GM19324 (cell line): ENCODE measurements around the gene FXYD2.
"Not testable (repeated sequence)": the region's sequence is repeated elsewhere in the genome, so short reads cannot be mapped to it uniquely, and the experiment has no call there.

Source experiments
- ATAC-seq: cut with Tn5 transposase; IDR thresholded peaks from one replicate; pipeline ENCODE4 v1.9.1; 2021; ENCODE audit warnings: mild to moderate bottlenecking, moderate library complexity; ENCODE audit not compliant: unreplicated experiment, low FRiP score

FXYD2 gene

DNA sequence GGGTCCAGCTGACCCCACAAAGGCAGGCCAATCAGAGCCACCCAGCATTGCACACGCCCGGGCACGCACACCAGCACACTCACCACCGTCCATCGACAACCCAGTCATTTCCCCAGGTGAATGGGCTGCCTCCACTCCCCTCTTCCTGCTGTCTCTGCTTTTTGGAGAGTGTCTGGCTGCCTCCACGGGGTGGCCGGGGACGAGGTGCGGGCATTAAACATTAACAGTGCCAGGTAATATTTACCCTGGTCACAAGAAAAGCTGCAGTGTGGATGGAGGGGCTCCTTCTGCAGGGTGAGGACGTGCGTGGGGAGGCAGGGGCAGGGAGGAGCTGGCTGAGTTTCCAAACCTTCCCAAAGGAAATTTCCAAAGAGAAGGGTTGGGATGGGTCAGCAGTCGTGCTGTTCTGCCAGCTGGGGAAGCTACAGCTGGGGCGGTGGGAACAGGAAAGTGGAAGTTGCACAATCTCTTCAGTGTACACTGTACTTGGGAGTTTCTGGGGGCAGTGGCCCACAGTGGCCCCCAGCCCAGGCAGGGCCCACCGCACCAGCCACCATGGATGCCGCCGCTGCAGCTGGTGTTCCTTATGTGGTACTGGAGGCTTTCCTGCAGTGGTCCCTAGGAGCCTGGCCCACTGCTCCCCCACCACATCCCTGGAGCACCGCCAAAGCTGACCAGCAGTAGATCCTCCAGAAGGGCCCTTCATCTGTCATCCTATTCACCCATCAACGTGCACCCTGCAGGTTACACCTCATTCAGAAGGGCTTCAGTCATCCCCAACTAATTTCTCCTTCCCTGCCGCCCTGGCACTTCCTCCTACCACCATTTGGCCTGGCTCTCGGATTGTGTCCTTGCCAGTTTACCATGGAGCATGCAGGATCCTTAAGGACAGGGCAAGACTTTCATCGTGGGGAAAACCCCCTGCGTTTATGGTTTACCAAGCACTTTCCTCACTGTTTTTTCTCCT is at the start of gene FXYD2:
Gene FXYD2 (minus strand): TSS at position 174 of the 967 bp plus-strand sequence. CDS start 66 bp downstream, at position 108.
- no peak for ATAC-seq

DNA sequence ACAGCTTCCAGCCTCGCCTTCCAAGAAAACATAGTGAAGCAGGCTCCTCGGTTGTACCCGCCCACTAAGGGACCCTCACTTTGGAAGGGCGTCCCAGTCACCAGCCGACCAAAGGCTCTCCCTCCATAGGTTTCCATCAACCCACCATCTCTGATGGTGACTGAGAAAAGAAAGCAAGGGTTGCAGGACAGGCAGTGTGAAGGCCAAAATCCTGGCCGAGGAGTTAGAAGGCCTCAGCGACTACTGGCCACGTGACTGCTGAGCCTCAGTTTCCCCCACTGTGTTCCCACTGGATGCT is 49.2 kb upstream of the FXYD2 start:
- no peak for ATAC-seq

DNA sequence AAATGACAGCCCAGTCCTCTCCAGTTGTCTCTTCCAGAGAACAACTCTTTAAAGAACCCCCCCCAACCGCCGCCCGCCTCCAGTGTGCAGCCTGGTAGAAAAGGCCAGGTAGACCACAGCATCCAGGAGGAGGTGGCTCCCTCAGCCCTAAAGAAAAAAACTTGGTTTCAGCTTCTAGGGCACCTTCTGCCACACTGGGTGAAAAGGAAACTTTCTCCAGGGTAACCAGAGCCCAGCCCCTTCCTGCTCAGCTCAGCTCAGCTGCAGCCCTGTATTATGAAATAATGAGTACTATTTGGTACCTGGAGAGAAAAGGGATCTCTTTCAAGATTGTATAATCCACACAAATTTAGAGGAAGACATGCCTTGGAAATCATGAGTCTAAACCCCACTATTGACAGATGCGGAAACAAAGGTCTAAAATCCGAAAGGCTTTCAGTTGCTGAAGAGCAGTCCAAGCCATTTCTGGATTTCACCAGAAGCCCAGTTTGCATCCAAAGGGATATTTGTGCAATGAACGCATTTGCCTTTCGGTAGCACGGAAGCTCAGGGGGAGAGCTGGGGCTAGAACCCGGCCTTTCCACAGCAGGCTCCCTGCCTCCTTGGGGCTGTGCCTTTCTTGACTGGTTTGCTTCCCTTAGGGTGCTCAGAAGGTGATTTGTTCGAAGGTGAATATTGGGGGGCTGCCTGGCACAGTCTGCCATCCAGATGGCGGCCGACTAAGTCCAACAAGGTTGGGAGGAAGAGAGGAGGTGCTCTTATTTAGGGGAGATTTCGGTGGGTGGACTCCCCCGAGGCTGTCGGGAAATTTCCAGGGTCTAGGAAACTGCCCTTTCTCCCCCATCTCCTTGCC is 48.7 kb upstream of the FXYD2 start:
- ATAC-seq = no peak

DNA sequence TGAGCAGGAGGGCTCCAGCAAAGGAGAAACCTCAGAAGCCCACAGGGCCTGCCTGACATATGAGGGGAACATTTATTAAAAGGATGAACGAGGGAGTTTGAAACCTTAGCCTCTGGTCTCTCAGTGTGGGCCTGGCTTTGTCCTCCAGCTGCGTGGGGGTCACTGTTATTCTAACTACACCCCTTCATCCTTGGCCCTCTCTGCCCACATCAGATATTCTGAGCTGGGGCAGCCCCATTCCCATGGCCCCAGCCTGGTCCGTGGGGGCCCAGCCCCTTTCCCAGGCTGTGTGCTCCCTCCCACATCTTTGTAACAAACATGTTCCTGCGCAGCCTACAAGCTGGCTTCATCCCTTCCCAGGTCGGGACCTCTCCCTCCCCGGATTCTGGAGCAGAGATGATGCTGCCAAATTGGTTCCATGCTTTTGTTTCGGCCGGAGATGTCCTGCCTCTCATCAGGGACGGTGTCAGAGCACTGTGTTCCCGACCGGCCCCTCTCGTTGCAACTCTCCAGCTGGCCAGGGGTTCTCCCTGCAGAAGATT is 47.9 kb upstream of the FXYD2 start:
- ATAC-seq = no peak

DNA sequence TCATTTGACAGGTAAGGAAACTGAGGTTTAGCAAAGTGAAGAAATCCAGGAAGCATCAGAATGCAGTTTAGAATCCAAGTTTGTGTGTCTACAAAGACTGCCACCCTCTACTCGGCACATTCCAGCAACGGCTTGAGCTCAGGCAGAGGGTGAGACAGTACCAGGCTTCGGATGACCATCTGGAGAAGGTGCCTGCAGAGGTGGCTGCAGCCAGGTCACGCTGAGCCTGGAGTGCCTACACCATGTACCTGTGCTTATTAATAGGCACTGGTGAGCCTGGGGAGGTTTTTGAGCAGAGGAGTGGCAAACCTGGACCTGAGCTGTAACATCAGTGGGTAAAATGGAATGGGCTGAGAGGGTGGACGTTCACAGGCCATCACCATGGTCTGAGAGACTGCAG is 47.2 kb upstream of the FXYD2 start:
- ATAC-seq = no peak

DNA sequence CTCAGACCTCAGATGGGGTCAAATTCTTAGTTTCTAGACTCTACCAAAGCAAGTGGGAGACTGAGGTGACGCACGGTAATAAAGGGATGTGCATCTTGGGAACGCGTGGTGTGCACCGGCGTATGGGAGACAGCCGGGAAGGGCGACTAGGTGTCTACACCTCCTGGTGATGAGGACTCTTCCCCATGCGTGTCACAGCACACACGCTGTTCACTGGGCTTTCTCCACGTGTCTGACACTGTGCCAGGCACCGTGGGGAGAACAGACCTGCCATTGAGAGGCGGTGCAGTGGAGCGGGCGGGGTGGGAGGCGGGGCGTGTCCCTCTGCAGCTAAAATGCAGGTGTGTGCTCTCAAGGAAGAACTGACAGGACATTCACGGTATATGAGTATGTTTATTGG is 46.6 kb upstream of the FXYD2 start:
- no peak for ATAC-seq

DNA sequence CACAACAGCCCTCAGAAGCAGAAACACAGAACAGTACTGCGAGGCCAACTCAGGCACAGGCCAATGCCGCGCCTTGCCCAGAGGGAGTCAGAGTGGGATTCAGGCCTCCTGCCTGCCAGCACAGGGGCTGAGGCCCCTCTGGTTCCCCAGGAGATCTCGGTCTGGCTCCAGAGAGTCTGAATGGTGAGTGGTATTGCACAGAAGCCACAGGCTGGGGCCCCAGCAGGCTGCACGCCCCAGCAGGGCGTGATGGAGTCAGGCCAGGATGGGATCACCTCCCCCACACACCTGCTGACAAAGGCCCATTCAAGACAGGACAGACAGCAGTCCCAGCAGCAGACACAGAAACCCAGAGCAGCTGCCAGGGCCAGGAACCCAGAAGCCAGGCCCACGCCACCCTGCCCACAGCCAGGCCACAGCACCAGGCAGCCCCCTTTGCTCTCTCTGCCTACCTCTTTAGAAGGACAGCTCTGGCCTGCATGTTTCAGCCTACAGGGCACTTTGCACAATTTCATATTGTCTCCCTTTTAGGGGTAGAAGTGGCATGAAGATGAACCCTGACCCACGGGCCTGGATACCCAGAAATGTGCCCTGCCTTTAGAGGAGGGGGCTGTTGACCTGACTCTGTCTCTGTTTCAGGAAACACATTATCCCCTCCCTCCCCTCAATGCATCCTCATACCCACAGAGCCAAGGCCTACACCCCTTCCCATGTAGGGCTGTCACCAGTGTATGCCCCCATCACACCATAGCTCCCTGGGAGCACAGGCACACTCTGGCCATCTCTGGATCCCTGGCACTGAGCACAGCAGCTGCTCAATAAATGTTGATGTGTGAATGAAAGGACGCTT is 45.8 kb upstream of the FXYD2 start:
- ATAC-seq = no peak

DNA sequence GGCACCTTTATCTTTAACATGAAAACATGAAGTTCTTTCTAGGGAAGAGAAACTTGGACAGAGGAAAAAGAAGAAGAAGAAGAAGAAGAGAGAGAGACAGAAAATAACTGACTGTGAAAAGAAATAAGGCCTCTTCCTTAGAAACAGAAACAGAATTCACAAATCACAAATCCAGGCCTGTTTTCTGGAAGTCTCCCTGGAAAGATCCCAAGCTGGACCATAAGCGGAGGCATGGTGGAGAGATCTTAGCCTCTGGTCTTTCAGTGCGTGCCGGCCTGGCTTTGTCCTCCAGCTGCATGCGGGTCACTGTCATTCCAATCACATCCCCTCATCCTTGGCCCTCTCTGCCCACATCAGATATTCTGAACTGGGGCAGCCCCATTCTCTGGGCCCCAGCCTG is 45.1 kb upstream of the FXYD2 start:
- ATAC-seq = no peak

DNA sequence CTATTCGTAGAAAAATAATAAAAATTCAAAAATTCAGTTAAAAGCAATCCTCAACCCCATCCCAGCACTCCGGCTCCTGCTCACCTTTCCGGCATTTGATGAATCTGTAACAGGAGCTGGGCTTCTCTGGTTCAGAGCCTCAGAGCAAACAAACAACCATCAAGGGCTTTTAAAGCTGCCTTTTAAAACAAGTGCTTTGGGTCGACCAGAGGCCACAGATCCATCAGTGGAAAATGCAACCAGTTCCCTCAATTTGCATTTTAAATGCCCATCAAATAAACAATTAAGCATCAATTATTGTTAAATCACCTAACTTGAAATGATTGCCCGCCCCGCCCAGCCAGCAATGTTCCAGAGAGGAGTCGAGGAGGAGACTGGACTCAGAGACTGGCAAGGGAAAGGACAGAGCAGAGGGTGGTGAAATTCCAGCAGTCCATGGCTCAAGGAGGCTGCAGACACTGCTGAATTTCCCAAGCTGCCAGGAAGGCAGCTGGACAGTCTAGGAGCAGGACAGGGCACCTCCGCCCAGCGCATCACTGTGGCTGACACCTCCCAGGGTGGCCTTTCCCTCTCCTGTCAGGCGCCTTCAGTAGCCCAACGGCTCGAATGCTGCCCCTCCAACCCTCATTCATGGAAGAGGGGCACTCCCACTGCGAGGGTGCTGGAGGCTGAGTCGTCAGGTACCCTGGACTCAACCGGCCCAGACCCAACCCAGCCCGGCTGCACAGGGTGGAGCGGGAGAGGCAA is 44.4 kb upstream of the FXYD2 start:
- no peak for ATAC-seq

DNA sequence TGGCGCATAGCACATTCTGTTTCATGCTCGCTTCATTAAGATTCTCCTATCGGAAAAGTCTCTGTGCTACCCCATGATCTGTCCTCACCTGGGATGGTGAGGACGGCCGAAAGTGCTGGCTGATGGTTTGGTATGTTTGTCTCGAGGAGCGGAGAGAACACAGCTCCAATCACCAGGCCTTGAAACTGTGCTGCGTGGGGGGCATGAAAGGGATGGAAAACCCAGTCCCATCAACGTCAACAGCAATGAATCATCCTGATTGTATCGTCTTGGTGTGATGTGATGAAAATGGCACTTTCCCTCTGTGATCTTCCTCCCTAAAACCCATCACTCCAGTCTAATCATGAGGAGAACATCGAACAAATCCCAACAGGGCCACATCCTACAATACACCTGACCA is 43.5 kb upstream of the FXYD2 start:
- ATAC-seq = no peak

DNA sequence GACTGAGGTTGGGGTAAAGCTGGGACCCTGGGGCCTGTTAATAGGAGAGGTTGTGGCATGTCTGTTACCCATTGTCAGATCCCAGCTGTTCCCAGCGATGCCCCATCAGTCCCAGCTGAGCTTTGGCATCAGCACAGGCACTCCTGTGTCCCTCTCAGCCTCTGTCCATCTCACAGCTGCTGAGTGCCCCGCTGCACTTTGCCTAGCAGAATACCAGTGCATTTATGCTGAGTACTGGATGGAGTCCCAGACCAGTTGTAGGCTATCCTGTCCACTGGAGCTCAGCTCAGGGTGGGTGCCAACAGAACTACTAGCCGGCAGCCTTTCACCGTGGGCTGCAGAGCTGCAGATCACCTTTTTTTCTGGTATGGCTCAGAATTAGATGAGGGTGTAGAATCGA is 42.0 kb upstream of the FXYD2 start:
- no peak for ATAC-seq

DNA sequence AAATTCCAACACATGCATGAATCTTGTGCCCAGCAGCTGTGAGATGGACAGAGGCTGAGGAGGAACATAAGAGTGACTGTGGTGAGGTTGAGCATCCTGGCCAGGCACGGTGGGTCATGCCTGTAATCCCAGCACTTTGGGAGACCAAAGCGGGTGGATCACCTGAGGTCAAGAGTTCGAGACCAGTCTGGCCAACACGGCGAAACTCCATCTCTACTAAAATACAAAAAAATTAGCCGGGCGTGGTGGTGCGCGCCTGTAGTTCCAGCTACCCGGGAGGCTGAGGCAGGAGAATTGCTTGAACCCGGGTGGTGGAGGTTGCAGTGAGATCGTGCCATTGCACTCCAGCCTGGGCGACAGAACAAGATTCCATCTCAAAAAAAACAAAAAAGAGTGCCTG is 41.0 kb upstream of the FXYD2 start:
- ATAC-seq = not testable (repeated sequence)

DNA sequence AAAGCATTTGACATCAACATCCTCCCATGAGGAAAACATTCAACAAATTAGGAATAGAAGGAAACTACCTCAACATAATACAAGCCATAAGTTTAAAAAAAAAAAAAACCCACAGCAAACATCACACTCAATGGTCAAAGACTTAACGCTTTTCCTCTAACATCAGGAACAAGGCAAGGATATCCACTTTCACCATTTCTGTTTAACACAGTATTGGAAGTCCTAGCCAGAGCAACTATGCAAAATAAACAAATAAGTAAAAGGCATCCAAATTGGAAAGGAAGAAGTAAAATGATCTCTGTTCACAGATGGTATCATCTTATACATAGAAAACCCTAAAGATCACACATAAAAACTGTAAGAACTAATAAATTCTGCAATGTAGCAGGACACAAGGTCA is 38.8 kb upstream of the FXYD2 start:
- no peak for ATAC-seq

DNA sequence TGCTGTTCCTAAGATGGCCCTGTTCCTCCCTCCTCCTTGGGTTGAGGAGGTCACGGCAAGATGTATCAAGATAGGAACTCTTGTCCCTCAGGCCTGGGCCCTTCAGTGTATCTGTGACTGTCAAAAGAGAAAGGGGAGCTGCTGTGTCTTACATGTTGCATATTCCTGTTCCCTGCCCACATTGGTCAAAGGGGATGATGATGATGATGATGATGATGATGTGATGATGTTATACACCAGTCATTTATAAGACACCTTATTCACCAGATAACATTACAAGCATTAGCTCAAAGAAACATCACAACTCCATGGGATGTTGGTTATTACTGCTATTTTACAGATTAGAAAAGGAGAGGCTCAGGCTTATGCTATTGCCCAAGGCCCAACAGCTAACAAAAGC is 38.2 kb upstream of the FXYD2 start:
- no peak for ATAC-seq

DNA sequence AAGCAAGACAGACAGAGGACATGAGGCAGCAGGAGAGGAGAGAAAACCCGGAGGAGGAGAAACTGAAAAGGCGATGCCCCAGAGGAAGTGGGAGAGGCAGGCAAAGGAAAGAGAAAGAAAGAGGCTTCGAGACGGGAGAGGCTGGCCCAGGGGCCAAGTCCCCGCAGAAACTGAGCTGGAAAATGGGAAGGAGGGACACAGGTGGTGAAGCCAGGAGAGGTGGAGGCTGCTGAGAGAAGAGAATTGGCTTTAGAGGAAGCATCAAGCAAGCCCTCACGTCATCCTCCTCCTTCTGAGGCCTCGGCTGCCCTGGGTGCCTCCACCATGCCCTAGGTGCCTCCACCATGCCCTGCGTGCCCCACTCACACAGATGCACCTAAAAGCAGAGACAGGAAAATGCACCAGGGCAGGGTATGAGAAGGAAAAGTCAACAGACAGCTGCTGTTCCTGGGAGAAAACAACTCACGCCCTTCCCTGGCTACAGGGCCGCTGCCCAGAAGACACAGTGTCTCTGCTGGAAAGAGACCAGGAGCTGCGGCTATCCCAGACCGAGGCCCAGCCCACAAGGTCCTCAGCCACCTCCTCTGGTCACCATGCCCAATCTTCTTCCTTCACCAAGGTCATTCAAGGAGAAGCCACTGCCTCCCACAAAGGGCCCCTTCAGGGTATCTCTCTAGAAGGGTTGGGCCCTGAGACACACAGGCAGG is 37.6 kb upstream of the FXYD2 start:
- ATAC-seq = no peak

DNA sequence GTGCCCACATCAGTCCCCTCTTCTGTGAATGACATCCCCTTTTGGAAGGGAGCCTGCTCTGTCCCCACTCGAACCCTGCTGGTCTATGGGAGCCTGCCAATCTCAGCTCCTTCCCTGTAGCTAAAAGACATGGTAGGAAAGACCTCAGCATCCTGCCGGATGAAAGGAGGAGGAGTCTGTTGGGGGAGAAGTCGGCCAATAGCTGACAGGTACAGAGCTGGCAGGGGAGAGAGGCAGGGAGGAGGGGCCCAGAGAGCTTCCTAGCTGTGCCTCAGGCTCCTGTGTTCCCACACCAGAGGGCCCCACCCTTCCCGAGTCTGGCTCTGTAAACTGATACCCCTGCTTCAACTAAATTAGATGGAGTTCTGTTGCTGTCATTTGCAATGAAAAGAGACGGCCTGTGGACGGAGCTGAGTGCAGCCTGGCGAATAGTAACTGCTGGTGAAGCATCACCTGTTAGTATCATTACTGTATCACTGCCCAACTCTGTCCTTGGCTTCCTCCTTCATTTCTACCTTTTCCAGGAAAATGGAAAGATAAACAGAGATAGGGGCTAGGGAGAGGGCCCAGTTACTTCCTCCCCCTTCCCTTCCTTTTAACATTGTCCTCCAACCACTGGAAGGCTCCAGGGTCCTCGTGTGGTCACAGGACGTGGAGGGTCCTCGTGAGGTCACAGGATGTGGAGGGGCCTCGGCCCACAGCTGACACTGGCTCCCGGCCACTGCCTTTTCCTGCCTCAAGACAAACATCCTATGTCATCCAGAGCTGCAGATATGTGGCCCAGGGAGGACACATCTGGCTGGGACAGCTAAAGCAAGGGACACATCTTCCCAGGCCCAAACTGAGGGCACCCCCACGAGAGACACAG is 36.8 kb upstream of the FXYD2 start:
- no peak for ATAC-seq

DNA sequence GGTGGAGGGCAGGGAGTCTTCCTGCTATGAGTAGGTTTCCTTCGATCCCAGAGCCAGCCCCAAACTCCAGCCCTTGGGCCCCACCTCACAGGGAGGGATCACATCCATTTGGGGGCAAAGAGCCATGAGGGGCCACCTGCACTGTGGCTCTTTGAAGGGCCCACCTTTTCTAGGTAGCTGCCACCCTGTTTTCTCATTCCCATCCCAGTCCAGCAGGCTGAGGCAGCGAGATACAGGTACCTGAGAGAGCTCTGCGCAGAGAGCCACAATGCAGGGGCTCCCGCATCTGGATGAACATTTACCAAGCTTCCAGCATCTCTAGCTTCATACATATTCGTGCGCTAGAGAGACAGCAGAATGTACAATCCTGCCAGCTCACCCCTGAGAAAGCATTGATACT is 35.6 kb upstream of the FXYD2 start:
- no peak for ATAC-seq

DNA sequence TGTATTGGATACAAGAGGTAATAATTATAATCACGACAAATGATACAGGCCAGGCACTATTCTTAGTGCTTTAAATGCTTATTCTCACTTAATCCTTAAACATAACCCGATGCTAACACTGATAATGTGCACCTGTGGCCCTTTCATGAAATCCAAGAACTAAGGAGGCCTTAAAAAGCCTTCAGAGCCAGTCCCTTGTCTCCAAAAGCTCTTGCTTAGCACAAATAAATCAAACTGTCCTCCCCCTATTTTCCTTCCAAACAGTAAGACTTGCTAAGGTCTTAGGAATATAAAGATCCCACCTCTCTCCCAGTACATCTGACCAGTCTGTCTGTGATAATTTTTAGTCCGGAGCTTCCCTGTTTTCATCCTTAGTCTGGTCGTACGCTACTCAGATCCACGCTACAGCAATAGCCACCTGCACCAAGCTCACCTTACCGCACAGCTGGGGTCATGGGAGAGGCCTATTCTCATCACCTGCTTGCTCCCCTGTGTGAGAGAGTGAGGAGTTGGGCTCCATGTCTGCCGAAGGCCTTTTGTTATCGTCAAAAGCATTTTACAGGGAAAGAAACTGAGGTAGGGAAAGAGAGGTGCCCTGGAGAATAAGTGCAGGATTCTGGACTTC is 35.1 kb upstream of the FXYD2 start:
- ATAC-seq = no peak
